Neural cell (in vitro differentiated cells): ENCODE data around the gene MAN2B1. TPM values are rescaled to one million over a fixed set of nuclear protein-coding genes. Genes with fewer than 3 reads are reported as not detected.
"Not testable (repeated sequence)": the region's sequence is repeated elsewhere in the genome, so short reads cannot be mapped to it uniquely, and the experiment has no call there.

Experiments
- H2AFZ ChIP-seq: fragments of 200-600, 300-800 bp; sonication (generic), shearing (Covaris generic); 2 replicates; pipeline ENCODE4 v1.6.0; 2014; ENCODE audit warnings: low read depth, mild to moderate bottlenecking, antibody characterized with exemption, low read length, moderate library complexity
- H3F3A ChIP-seq: fragments of 200-600 bp; shearing (Covaris generic); 2 replicates; pipeline ENCODE4 v1.6.1; 2016; ENCODE audit warnings: mild to moderate bottlenecking, moderate library complexity, mixed read lengths, antibody characterized with exemption, low read length; ENCODE audit not compliant: insufficient read depth, poor library complexity, severe bottlenecking
- H3K27ac ChIP-seq: fragments of 200-600, 300-800 bp; sonication (generic), shearing (Covaris generic); 2 replicates; pipeline ENCODE4 v1.5.1; 2014; ENCODE audit warnings: mild to moderate bottlenecking, low read length, moderate library complexity
- H3K27me3 ChIP-seq: fragments of 300-800, 200-600 bp; sonication (generic), shearing (Covaris generic); 2 replicates; pipeline ENCODE4 v1.6.0; 2014; ENCODE audit warnings: mild to moderate bottlenecking, low read depth, low read length, moderate library complexity; ENCODE audit not compliant: insufficient read depth
- H3K36me3 ChIP-seq: fragments of 300-800, 200-600 bp; sonication (generic), shearing (Covaris generic); 2 replicates; pipeline ENCODE4 v1.5.1; 2014; ENCODE audit warnings: mild to moderate bottlenecking, antibody characterized with exemption, low read length, moderate library complexity; ENCODE audit not compliant: insufficient read depth
- H3K4me2 ChIP-seq: fragments of 300-800, 200-600 bp; sonication (generic), shearing (Covaris generic); 2 replicates; pipeline ENCODE4 v1.6.0; 2014; ENCODE audit warnings: mild to moderate bottlenecking, low read length
- H3K4me3 ChIP-seq: fragments of 300-800, 200-600 bp; sonication (generic), shearing (Covaris generic); 2 replicates; pipeline ENCODE4 v1.5.1; 2014; ENCODE audit warnings: mild to moderate bottlenecking, low read length, moderate library complexity
- H3K79me2 ChIP-seq: fragments of 200-600 bp; shearing (Covaris generic); replicated peaks from 2 replicates; pipeline ENCODE4 v1.6.0; 2014; ENCODE audit warnings: mild to moderate bottlenecking, low read length, moderate library complexity; ENCODE audit not compliant: insufficient read depth
- H3K9ac ChIP-seq: fragments of 300-800, 200-600 bp; sonication (generic), shearing (Covaris generic); 2 replicates; pipeline ENCODE4 v1.6.1; 2016; ENCODE audit warnings: mild to moderate bottlenecking, low read length, mixed read lengths
- H3K9me2 ChIP-seq: fragments of 200-600 bp; shearing (Covaris generic); 2 replicates; pipeline ENCODE4 v1.6.1; 2016; ENCODE audit warnings: mild to moderate bottlenecking, low read length, mixed read lengths; ENCODE audit not compliant: insufficient read depth
- H3K9me3 ChIP-seq: fragments of 200-600, 300-800 bp; sonication (generic), shearing (Covaris generic); 2 replicates; pipeline ENCODE4 v1.6.1; 2016; ENCODE audit warnings: mild to moderate bottlenecking, mixed run types, low read length, moderate library complexity, mixed read lengths
- H4K20me1 ChIP-seq: fragments of 200-600 bp; shearing (Covaris generic); 2 replicates; pipeline ENCODE4 v1.6.1; 2016; ENCODE audit warnings: mild to moderate bottlenecking, mixed run types; ENCODE audit not compliant: insufficient read depth
- EP300 ChIP-seq: fragments of 450-650 bp; conservative IDR thresholded peaks from 2 replicates; pipeline ENCODE4 v1.6.1; 2014; ENCODE audit warnings: antibody characterized with exemption, mild to moderate bottlenecking, moderate library complexity; ENCODE audit not compliant: poor library complexity, severe bottlenecking
- EZH2 ChIP-seq: fragments of 200-600, 300-800 bp; shearing (Covaris generic), sonication (generic); IDR thresholded peaks from 2 replicates; pipeline ENCODE4 v1.6.1; 2014; ENCODE audit warnings: antibody characterized with exemption, low read length, borderline replicate concordance, mild to moderate bottlenecking; ENCODE audit not compliant: insufficient read depth, poor library complexity, severe bottlenecking
- MXI1 ChIP-seq: fragments of 450-650 bp; conservative IDR thresholded peaks from 2 replicates; pipeline ENCODE4 v1.6.1; 2014; ENCODE audit warnings: antibody characterized with exemption, mild to moderate bottlenecking; ENCODE audit not compliant: poor library complexity, severe bottlenecking
- POLR2AphosphoS5 ChIP-seq: IDR thresholded peaks from 2 replicates; pipeline ENCODE4 v1.6.1; 2012
- RAD21 ChIP-seq: fragments of 450-650 bp; conservative IDR thresholded peaks from 2 replicates; pipeline ENCODE4 v1.6.1; 2014; ENCODE audit warnings: antibody characterized with exemption, mild to moderate bottlenecking, moderate library complexity
- SMC3 ChIP-seq: fragments of 450-650 bp; conservative IDR thresholded peaks from 2 replicates; pipeline ENCODE4 v1.6.1; 2014; ENCODE audit warnings: antibody characterized with exemption, mild to moderate bottlenecking, moderate library complexity; ENCODE audit not compliant: poor library complexity
- TAF1 ChIP-seq: IDR thresholded peaks from 2 replicates; pipeline ENCODE4 v1.6.1; 2012; ENCODE audit warnings: low read depth
- polyA plus RNA-seq: library from polyadenylated mRNA; depleted of rRNA; stranded (reverse); fragments of >200 nt; gene quantifications from 2 replicates; pipeline ENCODE4 v1.2.3, GENCODE V29; 2014
- TF ChIP-seq, protein P1 (sequence below): fragments of 450-650 bp; IDR thresholded peaks from 2 replicates; pipeline ENCODE4 v1.5.1; 2014; ENCODE audit warnings: antibody characterized with exemption, mild to moderate bottlenecking, moderate library complexity; ENCODE audit not compliant: poor library complexity, severe bottlenecking
- TF ChIP-seq, protein P2 (sequence below): IDR thresholded peaks from 2 replicates; pipeline ENCODE4 v1.6.1; 2012; ENCODE audit warnings: borderline replicate concordance

The MAN2B1 gene
- polyA plus RNA-seq, 1 donor from 2014 or later: 11.5 TPM

DNA sequence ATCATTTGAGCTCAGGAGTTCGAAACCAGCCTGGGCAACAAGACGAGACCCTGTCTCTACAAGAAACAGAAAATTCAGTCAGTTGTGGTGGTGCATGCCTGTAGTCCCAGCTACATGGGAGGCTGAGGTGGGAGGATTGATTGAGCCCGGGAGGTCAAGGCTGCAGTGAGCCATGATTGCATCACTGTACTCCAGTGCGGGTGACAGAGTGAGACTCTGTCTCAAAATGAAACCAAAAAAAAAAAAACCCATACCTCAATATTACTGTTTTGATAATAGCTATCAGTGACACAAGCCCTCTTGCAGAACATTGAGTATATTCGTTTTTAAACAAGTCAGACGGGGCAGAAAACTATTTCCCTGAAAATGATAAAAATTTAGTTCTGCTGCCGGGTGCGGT, 39.6 kb downstream of the MAN2B1 start:
- peaks cover 24% of the 10 kb centered on the region for H3K36me3 ChIP-seq
- no peak overlapping the region for H3K4me3 ChIP-seq
- H3K9me3 ChIP-seq: peaks cover 10% of the 10 kb centered on the region
- H3K9ac ChIP-seq: no peak overlapping the region
- no peak overlapping the region for H3K4me2 ChIP-seq
- H3K27ac ChIP-seq: no peak overlapping the region
- TF ChIP-seq EZH2 (no peak), RAD21 (no peak), EP300 (no peak), TAF1 (no peak), POLR2AphosphoS5 (no peak), SMC3 (no peak)
- TF ChIP-seq, protein P1, sequence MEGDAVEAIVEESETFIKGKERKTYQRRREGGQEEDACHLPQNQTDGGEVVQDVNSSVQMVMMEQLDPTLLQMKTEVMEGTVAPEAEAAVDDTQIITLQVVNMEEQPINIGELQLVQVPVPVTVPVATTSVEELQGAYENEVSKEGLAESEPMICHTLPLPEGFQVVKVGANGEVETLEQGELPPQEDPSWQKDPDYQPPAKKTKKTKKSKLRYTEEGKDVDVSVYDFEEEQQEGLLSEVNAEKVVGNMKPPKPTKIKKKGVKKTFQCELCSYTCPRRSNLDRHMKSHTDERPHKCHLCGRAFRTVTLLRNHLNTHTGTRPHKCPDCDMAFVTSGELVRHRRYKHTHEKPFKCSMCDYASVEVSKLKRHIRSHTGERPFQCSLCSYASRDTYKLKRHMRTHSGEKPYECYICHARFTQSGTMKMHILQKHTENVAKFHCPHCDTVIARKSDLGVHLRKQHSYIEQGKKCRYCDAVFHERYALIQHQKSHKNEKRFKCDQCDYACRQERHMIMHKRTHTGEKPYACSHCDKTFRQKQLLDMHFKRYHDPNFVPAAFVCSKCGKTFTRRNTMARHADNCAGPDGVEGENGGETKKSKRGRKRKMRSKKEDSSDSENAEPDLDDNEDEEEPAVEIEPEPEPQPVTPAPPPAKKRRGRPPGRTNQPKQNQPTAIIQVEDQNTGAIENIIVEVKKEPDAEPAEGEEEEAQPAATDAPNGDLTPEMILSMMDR: no peak
- TF ChIP-seq, protein P2, sequence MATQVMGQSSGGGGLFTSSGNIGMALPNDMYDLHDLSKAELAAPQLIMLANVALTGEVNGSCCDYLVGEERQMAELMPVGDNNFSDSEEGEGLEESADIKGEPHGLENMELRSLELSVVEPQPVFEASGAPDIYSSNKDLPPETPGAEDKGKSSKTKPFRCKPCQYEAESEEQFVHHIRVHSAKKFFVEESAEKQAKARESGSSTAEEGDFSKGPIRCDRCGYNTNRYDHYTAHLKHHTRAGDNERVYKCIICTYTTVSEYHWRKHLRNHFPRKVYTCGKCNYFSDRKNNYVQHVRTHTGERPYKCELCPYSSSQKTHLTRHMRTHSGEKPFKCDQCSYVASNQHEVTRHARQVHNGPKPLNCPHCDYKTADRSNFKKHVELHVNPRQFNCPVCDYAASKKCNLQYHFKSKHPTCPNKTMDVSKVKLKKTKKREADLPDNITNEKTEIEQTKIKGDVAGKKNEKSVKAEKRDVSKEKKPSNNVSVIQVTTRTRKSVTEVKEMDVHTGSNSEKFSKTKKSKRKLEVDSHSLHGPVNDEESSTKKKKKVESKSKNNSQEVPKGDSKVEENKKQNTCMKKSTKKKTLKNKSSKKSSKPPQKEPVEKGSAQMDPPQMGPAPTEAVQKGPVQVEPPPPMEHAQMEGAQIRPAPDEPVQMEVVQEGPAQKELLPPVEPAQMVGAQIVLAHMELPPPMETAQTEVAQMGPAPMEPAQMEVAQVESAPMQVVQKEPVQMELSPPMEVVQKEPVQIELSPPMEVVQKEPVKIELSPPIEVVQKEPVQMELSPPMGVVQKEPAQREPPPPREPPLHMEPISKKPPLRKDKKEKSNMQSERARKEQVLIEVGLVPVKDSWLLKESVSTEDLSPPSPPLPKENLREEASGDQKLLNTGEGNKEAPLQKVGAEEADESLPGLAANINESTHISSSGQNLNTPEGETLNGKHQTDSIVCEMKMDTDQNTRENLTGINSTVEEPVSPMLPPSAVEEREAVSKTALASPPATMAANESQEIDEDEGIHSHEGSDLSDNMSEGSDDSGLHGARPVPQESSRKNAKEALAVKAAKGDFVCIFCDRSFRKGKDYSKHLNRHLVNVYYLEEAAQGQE: no peak
- no peaks in the 10 kb centered on the region for H3K27me3 ChIP-seq
- no peaks in the 10 kb centered on the region for H4K20me1 ChIP-seq
- no peaks in the 10 kb centered on the region for H3F3A ChIP-seq
- H3K9me2 ChIP-seq: no peaks in the 10 kb centered on the region
- H3K79me2 ChIP-seq: no peaks in the 10 kb centered on the region
- H2AFZ ChIP-seq: no peak overlapping the region

DNA sequence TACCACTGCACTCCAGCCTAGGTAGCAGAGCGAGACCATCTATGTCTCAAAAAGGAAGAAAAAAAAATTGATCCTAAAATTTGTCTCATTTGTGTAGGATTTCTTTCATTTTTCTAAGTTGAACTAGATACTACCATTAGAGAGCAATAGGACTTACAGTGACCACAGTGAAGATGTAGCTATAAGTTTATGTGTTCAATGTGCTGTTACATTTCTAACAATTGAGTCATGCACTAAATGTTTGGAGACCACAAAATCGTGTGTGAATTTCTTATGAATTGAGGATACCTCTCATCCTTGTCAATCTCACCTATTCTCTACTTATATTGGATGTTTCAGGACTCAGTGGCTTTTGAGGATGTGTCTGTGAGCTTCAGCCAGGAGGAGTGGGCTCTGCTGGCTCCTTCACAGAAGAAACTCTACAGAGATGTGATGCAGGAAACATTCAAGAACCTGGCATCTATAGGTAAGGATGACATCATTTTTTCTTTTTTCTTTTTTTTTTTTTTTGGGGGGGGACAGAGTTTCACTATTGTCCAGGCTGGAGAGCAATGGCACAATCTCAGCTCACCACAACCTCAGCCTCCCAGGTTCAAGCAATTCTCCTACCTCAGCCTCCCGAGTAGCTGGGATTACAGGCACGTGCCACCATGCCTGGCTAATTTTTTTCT, 43.0 kb downstream of the MAN2B1 start:
- Histone ChIP-seq H3K36me3 (peaks cover 9% of the 10 kb centered on the region), H3K4me3 (no peak overlapping the region), H3K9me3 (peaks cover 10% of the 10 kb centered on the region), H3K27me3 (no peaks in the 10 kb centered on the region), H3K4me2 (no peak overlapping the region), H3K9me2 (no peaks in the 10 kb centered on the region), H3K9ac (no peak overlapping the region), H3K27ac (no peak overlapping the region), H3F3A (no peaks in the 10 kb centered on the region), H4K20me1 (no peaks in the 10 kb centered on the region), H3K79me2 (peaks cover 18% of the 10 kb centered on the region), H2AFZ (no peak overlapping the region)
- TF ChIP-seq, protein P2: no peak
- no peak for TF ChIP-seq MXI1
- TF ChIP-seq POLR2AphosphoS5: no peak
- no peak for TF ChIP-seq TAF1
- TF ChIP-seq RAD21: no peak
- no peak for TF ChIP-seq SMC3
- TF ChIP-seq, protein P1: no peak
- TF ChIP-seq EP300: no peak
- no peak for TF ChIP-seq EZH2

DNA sequence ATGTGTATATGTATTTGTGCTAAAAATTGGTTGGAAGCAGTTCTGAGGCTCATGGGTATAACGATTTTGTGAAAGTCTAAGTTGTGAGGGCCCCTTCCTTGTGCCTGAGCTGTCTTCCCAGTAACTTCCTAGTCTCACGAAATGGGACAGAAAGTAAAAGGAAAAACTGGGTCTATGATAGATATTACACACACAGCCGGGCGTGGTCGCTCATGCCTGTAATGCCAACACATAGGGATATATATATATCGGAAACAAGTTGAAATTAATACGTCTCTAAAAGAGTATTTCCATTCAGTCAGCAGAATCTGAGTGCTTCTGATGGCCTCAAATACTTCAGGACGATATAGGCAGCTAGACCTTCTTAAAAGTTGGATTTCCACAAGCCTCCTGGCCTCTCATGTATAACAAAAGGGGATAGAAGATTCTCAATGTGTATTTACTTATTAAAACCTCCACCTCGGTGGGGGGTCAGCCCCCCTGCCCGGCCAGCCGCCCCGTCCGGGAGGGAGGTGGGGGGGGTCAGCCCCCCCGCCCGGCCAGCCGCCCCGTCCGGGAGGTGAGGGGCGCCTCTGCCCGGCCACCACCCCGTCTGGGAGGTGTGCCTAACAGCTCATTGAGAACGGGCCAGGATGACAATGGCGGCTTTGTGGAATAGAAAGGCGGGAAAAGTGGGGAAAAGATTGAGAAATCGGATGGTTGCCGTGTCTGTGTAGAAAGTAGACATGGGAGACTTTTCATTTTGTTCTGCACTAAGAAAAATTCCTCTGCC, 45.1 kb downstream of the MAN2B1 start:
- not testable (repeated sequence) for H3K9me2 ChIP-seq, H3K36me3 ChIP-seq, H2AFZ ChIP-seq, H3K9me3 ChIP-seq, H3K27ac ChIP-seq, H3K27me3 ChIP-seq, H3K9ac ChIP-seq, H3K4me3 ChIP-seq, H3F3A ChIP-seq, H3K4me2 ChIP-seq, H4K20me1 ChIP-seq
- peaks cover 35% of the 10 kb centered on the region for H3K79me2 ChIP-seq
